ENCODE measurements around the gene C17orf113.

GRCh38 chr17:42076797-42077559, 26.6 kb upstream of the C17orf113 start:
- TF ChIP-seq CTCF (IDR thresholded peaks at IDR 0.05), result no peak
- no peak for TF ChIP-seq POLR2A (IDR thresholded peaks at IDR 0.05)
- TF ChIP-seq EP300 (IDR thresholded peaks at IDR 0.05), result no peak
- no peak for TF ChIP-seq POLR2AphosphoS5 (IDR thresholded peaks at IDR 0.05)
